Right lobe of liver (tissue), 6 donors: ENCODE results near the gene SFRP5. TPM values are rescaled to one million over a fixed set of nuclear protein-coding genes. Genes with fewer than 3 reads are reported as not detected.

Source experiments
- ATAC-seq, 4 donors: fragments of 200-7000 bp; cut with Tn5 transposase; one replicate each; pipeline ENCODE4 v1.9.1; 2020; ENCODE audit warnings: mild to moderate bottlenecking in 4 of 4, moderate library complexity in 4 of 4
- DNase-seq, 3 donors: peaks; one replicate each; pipeline ENCODE4 v3.0.0-alpha.2; 2020
- H3K27ac ChIP-seq, 3 donors: fragments of 200-600 bp; one replicate each; pipeline ENCODE4 v1.8.0; 2022
- H3K27me3 ChIP-seq, 2 donors: fragments of 200-600 bp; one replicate each; pipeline ENCODE4 v1.8.0; 2022
- H3K36me3 ChIP-seq, 4 donors: fragments of 200-600 bp; sonication (generic) in 1 of 4; one replicate each; pipeline versions ENCODE4 v1.5.1 to v1.8.0; 2017 to 2022; ENCODE audit warnings: control low read depth in 1 of 4
- H3K4me1 ChIP-seq, 4 donors: fragments of 200-600 bp; sonication (generic) in 1 of 4; one replicate each; pipeline versions ENCODE4 v1.5.1 to v1.8.0; 2017 to 2022; ENCODE audit warnings: control low read depth in 1 of 4
- H3K4me3 ChIP-seq, 3 donors: fragments of 200-600 bp; one replicate each; pipeline ENCODE4 v1.8.0; 2022
- H3K9me3 ChIP-seq, 4 donors: fragments of 200-600 bp; sonication (generic) in 1 of 4; one replicate each; pipeline versions ENCODE4 v1.5.1 to v1.8.0; 2017 to 2022; ENCODE audit warnings: control low read depth in 1 of 4
- POLR2A ChIP-seq: fragments of 450-650 bp; IDR thresholded peaks from one replicate; pipeline ENCODE4 v1.6.1; 2017; ENCODE audit warnings: antibody characterized with exemption, mild to moderate bottlenecking
- WGBS: methylation state at CpG from one replicate; pipeline ENCODE4 v1.1.6; 2018; ENCODE audit warnings: low coverage, low lambda C conversion rate; ENCODE audit not compliant: insufficient coverage; ENCODE audit errors: missing lambda C conversion rate; 5-methylcytosine and 5-hydroxymethylcytosine counted together
- intact Hi-C, 2 donors: fragments of 100-400 bp; cut with DNase I; formaldehyde crosslinking; loops; one replicate each; pipeline versions ENCODE4 v1.11.2 to v1.14.1; 2022
- total RNA-seq, 6 experiments: library from RNA; depleted of rRNA in 2 of 6; stranded (reverse); fragments of >200 nt in 2 of 6; fragmentation: NEBNext Ultra II Directional in 3 of 6; extraction: Animal tissue kit (Norgen Biotek cat#: 25700) in 3 of 6; gene quantifications; one replicate each; pipeline versions ENCODE4 v1.1.0 to v1.2.4, GENCODE V29; 2016 to 2023
- TF ChIP-seq, protein P1 (sequence below), 4 donors: fragments of 200-600 bp in 3 of 4; fragments of 450-650 bp in 1 of 4; IDR thresholded peaks; one replicate each; pipeline versions ENCODE4 v1.5.1 to v1.8.0; 2016 to 2022; ENCODE audit warnings: antibody characterized with exemption in 4 of 4, mild to moderate bottlenecking in 2 of 4
- donor health status: DM: no; HTN: yes; CAD: no.
- donor health status: DM: no; HTN: no; CAD: no.
- donor health status: DM: no; HTN: no; CAD: no.
- donor health status: DM: no; HTN: yes; CAD: no.
- donor health status: DM: no; HTN: yes; CAD: no.

SFRP5 gene
- total RNA-seq, 6 experiments from 2014 or later, result 1.6 to 6.6 (median 4.5) TPM

- intact Hi-C loops, result no loop called here
- WGBS, result no CpG with 5 or more reads among the region's 1 CpG
- H3K4me3 ChIP-seq, result no peak overlapping the region
- no peaks in the 10 kb centered on the region for H3K36me3 ChIP-seq
- H3K27me3 ChIP-seq, result no peaks in the 10 kb centered on the region
- DNase-seq (no peak), ATAC-seq (no peak)
- no peaks in the 10 kb centered on the region for H3K4me1 ChIP-seq
- H3K9me3 ChIP-seq, result no peaks in the 10 kb centered on the region
- TF ChIP-seq POLR2A, result no peak
- TF ChIP-seq, protein P1, sequence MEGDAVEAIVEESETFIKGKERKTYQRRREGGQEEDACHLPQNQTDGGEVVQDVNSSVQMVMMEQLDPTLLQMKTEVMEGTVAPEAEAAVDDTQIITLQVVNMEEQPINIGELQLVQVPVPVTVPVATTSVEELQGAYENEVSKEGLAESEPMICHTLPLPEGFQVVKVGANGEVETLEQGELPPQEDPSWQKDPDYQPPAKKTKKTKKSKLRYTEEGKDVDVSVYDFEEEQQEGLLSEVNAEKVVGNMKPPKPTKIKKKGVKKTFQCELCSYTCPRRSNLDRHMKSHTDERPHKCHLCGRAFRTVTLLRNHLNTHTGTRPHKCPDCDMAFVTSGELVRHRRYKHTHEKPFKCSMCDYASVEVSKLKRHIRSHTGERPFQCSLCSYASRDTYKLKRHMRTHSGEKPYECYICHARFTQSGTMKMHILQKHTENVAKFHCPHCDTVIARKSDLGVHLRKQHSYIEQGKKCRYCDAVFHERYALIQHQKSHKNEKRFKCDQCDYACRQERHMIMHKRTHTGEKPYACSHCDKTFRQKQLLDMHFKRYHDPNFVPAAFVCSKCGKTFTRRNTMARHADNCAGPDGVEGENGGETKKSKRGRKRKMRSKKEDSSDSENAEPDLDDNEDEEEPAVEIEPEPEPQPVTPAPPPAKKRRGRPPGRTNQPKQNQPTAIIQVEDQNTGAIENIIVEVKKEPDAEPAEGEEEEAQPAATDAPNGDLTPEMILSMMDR (IDR thresholded peaks at IDR 0.05), result no peak
- H3K27ac ChIP-seq, result no peak overlapping the region
Observed at GRCh38 chr10:97798958-97799610, 27.3 kb upstream of the SFRP5 start.

DNA sequence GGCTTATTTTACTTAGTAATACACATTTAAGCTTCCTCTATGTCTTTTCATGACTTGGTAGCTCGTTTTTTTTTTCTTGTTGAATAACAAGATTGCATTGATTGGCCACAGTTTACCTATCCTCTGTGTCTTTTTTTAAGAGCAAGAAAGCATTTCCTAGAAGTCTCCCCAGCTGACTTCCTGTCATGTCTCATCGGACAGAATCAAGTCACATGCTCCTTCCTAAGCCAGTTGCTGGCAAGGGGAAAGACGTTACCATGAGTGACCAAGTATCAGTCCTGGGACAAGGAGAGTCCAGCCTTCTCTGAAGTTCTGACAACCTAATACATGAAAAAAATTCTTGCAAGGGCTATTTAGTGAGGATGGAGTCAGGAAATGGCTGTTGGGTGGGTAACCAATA, 24.9 kb upstream of the SFRP5 start:
- no peaks in the 10 kb centered on the region for H3K9me3 ChIP-seq
- 15% methylated on average over 3 of the region's 3 CpGs for WGBS
- ATAC-seq (peak in 1 of 4 donors; percentile 13), DNase-seq (no peak)
- intact Hi-C loops, result no loop called here
- no peak overlapping the region for H3K27ac ChIP-seq
- TF ChIP-seq POLR2A, result no peak
- TF ChIP-seq, protein P1 (IDR thresholded peaks at IDR 0.05), result no peak
- no peaks in the 10 kb centered on the region for H3K4me1 ChIP-seq
- H3K4me3 ChIP-seq, result no peak overlapping the region
- H3K36me3 ChIP-seq, result no peaks in the 10 kb centered on the region
- H3K27me3 ChIP-seq, result no peaks in the 10 kb centered on the region

GRCh38 chr10:97795886-97796285, 24.1 kb upstream of the SFRP5 start:
- no peaks in the 10 kb centered on the region for H3K9me3 ChIP-seq
- H3K36me3 ChIP-seq, result no peaks in the 10 kb centered on the region
- no peak for TF ChIP-seq POLR2A
- TF ChIP-seq, protein P1 (IDR thresholded peaks at IDR 0.05), result no peak
- no peaks in the 10 kb centered on the region for H3K27me3 ChIP-seq
- H3K27ac ChIP-seq, result no peak overlapping the region
- H3K4me3 ChIP-seq, result no peak overlapping the region
- ATAC-seq, result no peak
- 55% methylated on average over 4 of the region's 4 CpGs for WGBS
- no peaks in the 10 kb centered on the region for H3K4me1 ChIP-seq
- no peak for DNase-seq
- intact Hi-C loops, result no loop called here

DNA sequence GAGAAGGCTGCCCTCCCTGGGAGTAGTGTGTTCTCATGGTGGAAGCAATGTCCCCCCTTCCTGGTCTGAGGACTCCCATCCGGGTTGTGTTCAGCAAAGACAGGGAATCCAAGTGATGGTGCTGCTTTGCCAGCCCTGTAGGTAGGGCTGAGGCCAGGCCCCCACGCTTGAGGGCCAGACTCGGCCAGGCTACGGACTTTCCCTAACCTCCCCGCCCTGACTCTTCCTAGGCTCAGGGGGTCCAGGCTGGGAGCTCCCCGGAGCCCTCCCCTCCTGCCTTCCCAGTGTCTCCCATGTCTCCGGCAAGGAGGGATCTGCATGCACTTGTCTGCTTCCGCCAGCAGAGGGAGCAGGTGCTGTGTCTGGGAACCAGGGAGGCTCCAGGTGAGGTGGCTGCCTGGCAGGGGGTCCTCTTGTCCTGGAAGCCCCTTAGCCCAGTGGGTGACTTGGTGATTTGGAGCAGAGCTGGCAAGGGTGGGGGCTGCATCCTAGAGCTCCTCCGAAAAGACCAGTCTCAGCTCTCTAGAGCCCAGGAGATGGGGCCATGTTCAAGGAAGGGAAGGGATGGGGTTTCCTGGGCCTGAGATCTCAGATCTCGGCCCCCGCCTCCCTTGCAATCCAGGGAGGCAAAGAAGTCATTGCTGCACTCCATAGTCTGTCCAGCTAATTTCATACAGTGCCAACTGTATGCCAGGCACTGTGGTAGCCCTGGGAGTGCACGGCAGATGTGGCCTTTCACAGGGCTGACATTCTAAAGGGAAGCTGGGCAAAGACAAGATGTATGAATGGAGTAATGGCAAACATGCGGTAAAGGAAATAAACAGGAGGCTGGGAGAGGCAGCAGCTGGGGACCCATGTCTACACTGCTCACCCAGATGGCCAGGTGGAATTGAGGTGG, 20.3 kb upstream of the SFRP5 start:
- ATAC-seq (peak; percentile 78 to 90 (median 85)), DNase-seq (peak; percentile 71 to 75 (median 73))
- no peak overlapping the region for H3K27ac ChIP-seq
- H3K36me3 ChIP-seq, result no peaks in the 10 kb centered on the region
- intact Hi-C loops, result loop anchor here in 1 of 2 donors (5.0 kb wide), 1 partner anchor 75 kb away; no protein-coding TSS in a partner anchor
- WGBS, result 2% methylated on average over 6 of the region's 13 CpGs
- no peak overlapping the region for H3K4me3 ChIP-seq
- no peaks in the 10 kb centered on the region for H3K27me3 ChIP-seq
- H3K4me1 ChIP-seq, result no peaks in the 10 kb centered on the region
- TF ChIP-seq, protein P1 (IDR thresholded peaks at IDR 0.05), result peak; percentile 81 to 91 (median 87)
- no peak for TF ChIP-seq POLR2A
- H3K9me3 ChIP-seq, result no peaks in the 10 kb centered on the region
